Measurements from ENCODE around the gene RNF17.
"Not testable (repeated sequence)": the region's sequence is repeated elsewhere in the genome, so short reads cannot be mapped to it uniquely, and the experiment has no call there.

Gene RNF17

DNA sequence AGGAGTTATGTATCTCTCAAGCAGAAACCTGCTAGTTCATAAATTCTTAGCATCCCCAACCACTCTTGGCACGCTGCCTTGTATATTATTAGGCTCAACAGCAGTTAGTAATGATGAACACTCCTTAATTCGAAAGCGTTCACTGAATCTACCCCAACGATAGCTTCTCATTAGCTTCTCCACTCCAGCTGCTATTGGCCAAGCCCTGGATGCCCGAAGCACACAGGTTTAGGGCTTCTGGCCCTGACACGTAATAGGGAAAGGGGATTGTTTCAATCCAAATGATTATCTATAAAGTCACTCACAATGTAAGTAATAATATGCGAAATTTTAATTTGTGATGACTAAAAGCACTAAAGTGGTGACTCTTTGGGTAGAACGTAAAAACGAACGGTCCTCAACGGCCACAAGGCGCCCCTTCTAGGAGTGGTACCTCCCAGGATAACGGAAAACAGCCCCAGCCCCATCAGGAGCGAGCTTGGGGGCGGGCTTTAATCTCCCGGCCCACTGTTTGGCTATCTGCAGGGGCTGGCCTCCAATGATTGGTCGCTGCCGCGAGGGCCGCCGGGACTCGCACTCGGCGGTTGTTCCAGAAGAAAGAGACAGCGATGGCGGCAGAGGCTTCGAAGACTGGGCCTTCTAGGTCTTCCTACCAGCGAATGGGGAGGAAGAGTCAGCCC is at the start of gene RNF17:
Gene RNF17, plus strand, starts transcription at position 574 of the 680 bp plus-strand sequence. Its CDS starts 35 bp downstream, at position 609.
- H3K27me3 ChIP-seq (ENCODE audit: control insufficient read depth in 1 of 2, insufficient read depth in 2 of 2, low read length in 2 of 2): no peaks in the 10 kb centered on the region
- no peaks in the 10 kb centered on the region for H3K36me3 ChIP-seq (ENCODE audit: insufficient read depth, low read length)
- H3K27ac ChIP-seq (ENCODE audit: low read depth, low read length): no peak within 1 kb of the TSS
- H3K4me3 ChIP-seq (ENCODE audit: low read depth in 1 of 2, low read length in 2 of 2): no peak within 1 kb of the TSS
- H3K4me1 ChIP-seq (ENCODE audit: insufficient read depth, low read length): no peaks in the 10 kb centered on the region
- H3K9ac ChIP-seq (ENCODE audit: low read length): no peak within 1 kb of the TSS
- no peaks in the 10 kb centered on the region for H3K9me3 ChIP-seq (ENCODE audit: low read length)

- no peak overlapping the region for H3K9ac ChIP-seq (ENCODE audit: low read length)
- H3K27ac ChIP-seq (ENCODE audit: low read depth, low read length): no peak overlapping the region
- no peaks in the 10 kb centered on the region for H3K4me1 ChIP-seq (ENCODE audit: insufficient read depth, low read length)
- H3K27me3 ChIP-seq (ENCODE audit: control insufficient read depth in 1 of 2, insufficient read depth in 2 of 2, low read length in 2 of 2): no peaks in the 10 kb centered on the region
- H3K36me3 ChIP-seq (ENCODE audit: insufficient read depth, low read length): no peaks in the 10 kb centered on the region
- no peaks in the 10 kb centered on the region for H3K9me3 ChIP-seq (ENCODE audit: low read length)
- no peak overlapping the region for H3K4me3 ChIP-seq (ENCODE audit: low read depth in 1 of 2, low read length in 2 of 2)
These were observed 48.0 kb upstream of the RNF17 start for GRCh38 chr13:24716011-24716410.

GRCh38 chr13:24716446-24716845 is 47.5 kb upstream of the RNF17 start:
- no peaks in the 10 kb centered on the region for H3K36me3 ChIP-seq (ENCODE audit: insufficient read depth, low read length)
- no peak overlapping the region for H3K27ac ChIP-seq (ENCODE audit: low read depth, low read length)
- H3K9me3 ChIP-seq (ENCODE audit: low read length): no peaks in the 10 kb centered on the region
- no peak overlapping the region for H3K9ac ChIP-seq (ENCODE audit: low read length)
- H3K4me1 ChIP-seq (ENCODE audit: insufficient read depth, low read length): no peaks in the 10 kb centered on the region
- H3K4me3 ChIP-seq (ENCODE audit: low read depth in 1 of 2, low read length in 2 of 2): no peak overlapping the region
- no peaks in the 10 kb centered on the region for H3K27me3 ChIP-seq (ENCODE audit: control insufficient read depth in 1 of 2, insufficient read depth in 2 of 2, low read length in 2 of 2)

DNA sequence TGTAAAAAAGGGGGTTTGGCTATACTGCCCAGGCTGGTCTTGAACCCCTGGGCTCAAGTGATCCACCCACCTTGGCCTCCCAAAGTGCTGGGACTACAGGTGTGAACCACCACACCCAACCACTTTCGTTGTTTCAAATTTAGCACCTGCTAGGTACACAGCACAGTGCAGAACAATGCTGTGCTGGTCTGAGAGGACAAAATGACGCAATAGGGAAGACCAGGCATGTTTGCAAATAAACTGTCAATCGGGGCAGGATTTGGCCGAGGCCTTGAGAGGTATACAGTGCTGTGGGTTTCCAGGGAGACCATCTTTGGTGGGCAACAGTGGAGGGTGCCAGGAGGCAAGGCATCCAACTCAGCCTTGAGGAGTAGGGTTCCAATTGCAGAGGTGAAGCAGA is 46.8 kb upstream of the RNF17 start:
- Histone ChIP-seq H3K4me1 (ENCODE audit: insufficient read depth, low read length) (no peaks in the 10 kb centered on the region), H3K9me3 (ENCODE audit: low read length) (no peaks in the 10 kb centered on the region), H3K27ac (ENCODE audit: low read depth, low read length) (no peak overlapping the region), H3K27me3 (ENCODE audit: control insufficient read depth in 1 of 2, insufficient read depth in 2 of 2, low read length in 2 of 2) (no peaks in the 10 kb centered on the region), H3K36me3 (ENCODE audit: insufficient read depth, low read length) (no peaks in the 10 kb centered on the region), H3K9ac (ENCODE audit: low read length) (no peak overlapping the region), H3K4me3 (ENCODE audit: low read depth in 1 of 2, low read length in 2 of 2) (no peak overlapping the region)

DNA sequence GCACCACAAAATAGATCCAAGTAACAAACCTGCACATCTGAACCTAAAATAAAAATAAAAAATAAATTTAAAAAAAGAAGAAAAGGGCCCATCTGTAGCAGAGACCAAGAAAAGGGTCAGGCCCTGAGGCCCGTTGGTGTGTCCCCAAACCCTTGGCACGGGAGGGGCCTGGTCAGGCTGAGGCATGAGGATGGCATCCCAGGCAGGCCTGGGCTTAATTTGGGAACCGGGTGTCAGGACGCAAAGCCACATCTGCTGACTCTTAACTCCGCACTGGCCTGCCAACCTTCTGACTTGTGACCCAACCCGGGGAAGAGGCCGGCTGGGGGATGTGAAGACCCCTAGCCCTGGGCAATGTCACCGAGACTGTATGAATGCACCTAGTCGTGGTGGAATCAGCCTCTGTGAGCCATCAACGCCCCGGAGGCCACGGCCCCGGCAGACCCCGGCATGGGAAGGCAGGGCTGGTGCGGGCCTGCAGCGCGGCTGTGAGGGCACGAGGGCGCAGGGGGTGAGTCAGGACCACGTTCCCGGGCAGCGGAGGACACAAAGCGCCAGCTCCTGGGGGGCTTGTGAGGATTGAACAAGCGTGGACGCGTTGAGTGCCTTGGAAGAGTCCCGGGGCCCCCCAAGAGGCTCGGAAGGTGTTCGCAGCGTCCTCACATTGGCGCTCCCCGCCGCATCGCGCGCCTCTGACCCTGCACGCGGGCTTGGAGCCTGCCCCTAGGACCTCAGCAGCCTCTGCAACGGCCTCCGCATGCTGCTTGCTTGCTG is 45.6 kb upstream of the RNF17 start:
- no peak overlapping the region for H3K27ac ChIP-seq (ENCODE audit: low read depth, low read length)
- no peaks in the 10 kb centered on the region for H3K9me3 ChIP-seq (ENCODE audit: low read length)
- no peaks in the 10 kb centered on the region for H3K36me3 ChIP-seq (ENCODE audit: insufficient read depth, low read length)
- no peak overlapping the region for H3K9ac ChIP-seq (ENCODE audit: low read length)
- H3K27me3 ChIP-seq (ENCODE audit: control insufficient read depth in 1 of 2, insufficient read depth in 2 of 2, low read length in 2 of 2): no peaks in the 10 kb centered on the region
- H3K4me1 ChIP-seq (ENCODE audit: insufficient read depth, low read length): no peaks in the 10 kb centered on the region
- no peak overlapping the region for H3K4me3 ChIP-seq (ENCODE audit: low read depth in 1 of 2, low read length in 2 of 2)

GRCh38 chr13:24719139-24719538 is 44.8 kb upstream of the RNF17 start:
- no peaks in the 10 kb centered on the region for H3K36me3 ChIP-seq (ENCODE audit: insufficient read depth, low read length)
- no peak overlapping the region for H3K4me3 ChIP-seq (ENCODE audit: low read depth in 1 of 2, low read length in 2 of 2)
- H3K4me1 ChIP-seq (ENCODE audit: insufficient read depth, low read length): no peaks in the 10 kb centered on the region
- H3K9me3 ChIP-seq (ENCODE audit: low read length): no peaks in the 10 kb centered on the region
- no peaks in the 10 kb centered on the region for H3K27me3 ChIP-seq (ENCODE audit: control insufficient read depth in 1 of 2, insufficient read depth in 2 of 2, low read length in 2 of 2)
- H3K9ac ChIP-seq (ENCODE audit: low read length): no peak overlapping the region
- H3K27ac ChIP-seq (ENCODE audit: low read depth, low read length): no peak overlapping the region

- H3K9me3 ChIP-seq (ENCODE audit: low read length): no peaks in the 10 kb centered on the region
- H3K4me3 ChIP-seq (ENCODE audit: low read depth in 1 of 2, low read length in 2 of 2): no peak overlapping the region
- no peaks in the 10 kb centered on the region for H3K27me3 ChIP-seq (ENCODE audit: control insufficient read depth in 1 of 2, insufficient read depth in 2 of 2, low read length in 2 of 2)
- no peak overlapping the region for H3K27ac ChIP-seq (ENCODE audit: low read depth, low read length)
- H3K9ac ChIP-seq (ENCODE audit: low read length): no peak overlapping the region
- no peaks in the 10 kb centered on the region for H3K36me3 ChIP-seq (ENCODE audit: insufficient read depth, low read length)
- no peaks in the 10 kb centered on the region for H3K4me1 ChIP-seq (ENCODE audit: insufficient read depth, low read length)
These were observed 40.8 kb upstream of the RNF17 start for GRCh38 chr13:24723206-24723605.

DNA sequence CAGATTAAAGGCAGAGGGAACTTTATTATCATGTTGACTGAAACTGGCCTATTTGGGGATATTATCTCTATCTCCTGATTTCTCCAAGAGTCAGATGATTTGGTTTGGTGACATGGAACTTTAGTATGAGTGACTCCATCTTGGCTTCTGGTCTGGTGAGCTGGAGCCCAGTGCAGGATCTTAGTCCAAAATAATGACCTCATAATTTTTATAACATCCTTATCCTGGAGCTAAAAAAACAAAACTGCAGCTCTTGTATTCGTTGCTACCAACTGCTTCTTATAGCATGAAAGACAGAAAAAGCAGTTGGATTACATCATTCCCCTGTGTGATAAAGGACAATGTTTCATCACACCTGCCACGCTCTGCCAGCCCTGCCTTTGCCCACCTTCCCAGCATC is 39.3 kb upstream of the RNF17 start:
- H3K4me1 ChIP-seq (ENCODE audit: insufficient read depth, low read length): no peaks in the 10 kb centered on the region
- H3K27me3 ChIP-seq (ENCODE audit: control insufficient read depth in 1 of 2, insufficient read depth in 2 of 2, low read length in 2 of 2): no peaks in the 10 kb centered on the region
- H3K4me3 ChIP-seq (ENCODE audit: low read depth in 1 of 2, low read length in 2 of 2): no peak overlapping the region
- H3K9me3 ChIP-seq (ENCODE audit: low read length): no peaks in the 10 kb centered on the region
- H3K27ac ChIP-seq (ENCODE audit: low read depth, low read length): no peak overlapping the region
- H3K9ac ChIP-seq (ENCODE audit: low read length): no peak overlapping the region
- H3K36me3 ChIP-seq (ENCODE audit: insufficient read depth, low read length): no peaks in the 10 kb centered on the region

DNA sequence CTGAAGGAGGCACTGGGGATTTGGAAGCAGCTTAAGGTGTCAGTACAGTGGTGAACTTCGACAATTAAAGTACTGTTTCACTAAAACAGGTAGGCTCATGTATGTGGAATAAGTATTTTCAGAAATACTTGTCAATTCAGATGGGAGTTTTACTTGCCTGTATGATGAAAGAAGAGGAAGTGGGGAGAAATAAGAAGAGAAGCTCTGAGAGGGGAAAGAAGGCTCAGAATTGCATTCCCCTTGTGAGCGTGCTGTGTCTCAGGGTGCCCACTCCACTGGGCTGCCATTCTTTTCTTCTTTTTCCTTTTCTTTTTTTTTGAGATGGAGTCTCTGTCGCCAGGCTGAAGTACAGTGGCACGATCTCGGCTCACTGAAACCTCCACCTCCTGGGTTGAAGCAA is 38.6 kb upstream of the RNF17 start:
- no peaks in the 10 kb centered on the region for H3K36me3 ChIP-seq (ENCODE audit: insufficient read depth, low read length)
- no peak overlapping the region for H3K4me3 ChIP-seq (ENCODE audit: low read depth in 1 of 2, low read length in 2 of 2)
- no peaks in the 10 kb centered on the region for H3K9me3 ChIP-seq (ENCODE audit: low read length)
- no peak overlapping the region for H3K9ac ChIP-seq (ENCODE audit: low read length)
- H3K27ac ChIP-seq (ENCODE audit: low read depth, low read length): no peak overlapping the region
- no peaks in the 10 kb centered on the region for H3K27me3 ChIP-seq (ENCODE audit: control insufficient read depth in 1 of 2, insufficient read depth in 2 of 2, low read length in 2 of 2)
- H3K4me1 ChIP-seq (ENCODE audit: insufficient read depth, low read length): no peaks in the 10 kb centered on the region

DNA sequence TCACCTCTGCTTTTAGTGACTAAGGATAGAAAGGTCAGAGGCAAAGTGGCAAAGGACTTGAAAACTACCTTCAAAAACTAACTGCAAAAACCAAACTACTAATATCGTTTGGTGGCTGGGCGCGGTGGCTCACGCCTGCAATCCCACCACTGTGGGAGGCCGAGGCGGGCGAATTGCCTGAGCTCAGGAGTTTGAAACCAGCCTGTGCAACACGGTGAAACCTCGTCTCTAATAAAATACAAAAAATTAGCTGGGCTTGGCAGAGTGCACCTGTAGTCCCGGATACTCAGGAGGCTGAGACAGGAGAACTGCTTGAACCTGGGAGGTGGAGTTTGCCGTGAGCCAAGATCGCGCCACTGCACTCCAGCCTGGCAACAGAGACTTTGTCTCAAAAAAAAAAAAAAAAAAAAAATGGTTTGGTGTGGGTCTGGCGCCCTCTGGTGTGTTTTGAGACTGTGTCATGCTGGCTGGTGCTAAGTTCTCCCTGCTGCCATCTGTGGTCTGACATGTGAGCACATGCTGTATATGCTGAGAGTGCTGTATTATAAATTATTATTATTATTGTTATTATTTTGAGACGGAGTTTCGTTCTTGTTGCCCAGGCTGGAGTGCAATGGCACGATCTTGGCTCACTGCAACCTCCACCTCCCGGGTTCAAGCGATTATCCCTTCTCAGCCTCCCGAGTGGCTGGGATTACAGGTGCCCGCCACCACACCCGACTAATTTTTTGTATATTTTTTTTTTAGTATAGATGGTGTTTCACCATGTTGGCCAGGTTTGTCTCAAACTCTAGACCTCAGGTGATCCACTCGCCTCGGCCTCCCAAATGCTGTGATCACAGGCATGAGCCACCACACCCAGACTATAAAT is 36.0 kb upstream of the RNF17 start:
- no peaks in the 10 kb centered on the region for H3K27me3 ChIP-seq (ENCODE audit: control insufficient read depth in 1 of 2, insufficient read depth in 2 of 2, low read length in 2 of 2)
- H3K4me1 ChIP-seq (ENCODE audit: insufficient read depth, low read length): no peaks in the 10 kb centered on the region
- no peaks in the 10 kb centered on the region for H3K36me3 ChIP-seq (ENCODE audit: insufficient read depth, low read length)
- no peak overlapping the region for H3K27ac ChIP-seq (ENCODE audit: low read depth, low read length)
- no peak overlapping the region for H3K4me3 ChIP-seq (ENCODE audit: low read depth in 1 of 2, low read length in 2 of 2)
- H3K9ac ChIP-seq (ENCODE audit: low read length): no peak overlapping the region
- no peaks in the 10 kb centered on the region for H3K9me3 ChIP-seq (ENCODE audit: low read length)

DNA sequence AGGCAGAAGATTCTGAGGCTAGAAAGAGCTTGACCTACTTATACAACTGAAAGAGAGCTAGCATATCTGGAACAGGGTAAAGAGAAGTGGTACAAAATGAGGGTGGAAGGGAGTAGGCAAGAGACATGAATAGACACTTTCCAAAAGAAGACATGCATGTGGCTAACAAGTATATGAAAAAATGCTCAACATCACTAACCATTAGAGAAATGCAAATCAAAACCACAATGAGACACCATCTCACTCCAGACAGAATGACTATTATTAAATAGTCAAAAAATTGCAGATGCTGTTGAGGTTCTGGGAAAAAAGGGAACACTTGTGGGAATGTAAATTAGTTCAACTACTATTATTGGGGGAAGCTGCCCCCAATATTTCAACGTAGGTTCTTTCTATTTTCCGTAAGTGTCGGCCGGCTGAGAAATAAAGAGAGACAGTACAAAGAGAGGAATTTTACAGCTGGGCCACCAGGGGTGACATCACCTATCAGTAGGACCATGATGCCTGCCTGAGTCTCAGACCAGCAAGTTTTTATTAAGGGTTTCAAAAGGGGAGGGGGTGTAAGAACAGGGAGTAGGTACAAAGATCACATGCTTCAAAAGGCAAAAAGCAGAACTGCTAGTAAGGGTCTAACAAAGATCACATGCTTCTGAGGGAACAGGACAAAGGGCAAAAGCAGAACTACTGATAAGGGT is 32.9 kb upstream of the RNF17 start:
- not testable (repeated sequence) for H3K4me1 ChIP-seq (ENCODE audit: insufficient read depth, low read length); H3K27me3 ChIP-seq (ENCODE audit: control insufficient read depth in 1 of 2, insufficient read depth in 2 of 2, low read length in 2 of 2); H3K9me3 ChIP-seq (ENCODE audit: low read length); H3K4me3 ChIP-seq (ENCODE audit: low read depth in 1 of 2, low read length in 2 of 2); H3K36me3 ChIP-seq (ENCODE audit: insufficient read depth, low read length); H3K27ac ChIP-seq (ENCODE audit: low read depth, low read length); H3K9ac ChIP-seq (ENCODE audit: low read length)
